ENCODE data around the gene HSH2D.

DNA sequence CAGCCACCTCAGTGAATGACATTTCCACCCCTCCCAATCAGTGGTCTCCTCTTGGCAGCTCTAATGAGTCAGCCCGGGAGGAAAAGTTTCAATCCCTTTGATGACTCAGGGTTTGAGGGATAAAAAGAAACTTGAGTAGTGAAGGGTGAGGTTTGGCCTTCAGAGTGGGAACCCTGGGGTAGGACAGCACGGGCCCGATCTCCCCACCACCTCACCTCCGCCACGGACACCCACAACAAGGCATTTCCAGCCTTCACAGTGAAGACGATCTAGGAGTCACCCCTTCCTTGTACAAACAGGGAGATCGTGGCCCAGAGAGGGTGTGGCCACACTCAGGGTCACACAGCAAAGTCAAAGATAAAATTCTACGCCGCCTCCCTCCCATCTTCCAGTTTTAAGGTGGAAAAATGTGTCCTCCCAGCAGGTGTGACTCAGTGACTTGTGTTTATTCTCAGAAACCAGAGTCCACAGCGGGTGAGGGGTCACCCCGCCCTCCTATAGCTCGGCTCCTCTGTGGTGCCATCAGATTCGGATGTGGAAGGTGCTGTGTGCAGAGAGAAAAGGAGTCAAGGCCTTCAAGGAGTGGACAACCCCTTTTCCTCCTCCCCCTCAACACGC is 17.6 kb downstream of the HSH2D start:
- TF ChIP-seq, protein P1, sequence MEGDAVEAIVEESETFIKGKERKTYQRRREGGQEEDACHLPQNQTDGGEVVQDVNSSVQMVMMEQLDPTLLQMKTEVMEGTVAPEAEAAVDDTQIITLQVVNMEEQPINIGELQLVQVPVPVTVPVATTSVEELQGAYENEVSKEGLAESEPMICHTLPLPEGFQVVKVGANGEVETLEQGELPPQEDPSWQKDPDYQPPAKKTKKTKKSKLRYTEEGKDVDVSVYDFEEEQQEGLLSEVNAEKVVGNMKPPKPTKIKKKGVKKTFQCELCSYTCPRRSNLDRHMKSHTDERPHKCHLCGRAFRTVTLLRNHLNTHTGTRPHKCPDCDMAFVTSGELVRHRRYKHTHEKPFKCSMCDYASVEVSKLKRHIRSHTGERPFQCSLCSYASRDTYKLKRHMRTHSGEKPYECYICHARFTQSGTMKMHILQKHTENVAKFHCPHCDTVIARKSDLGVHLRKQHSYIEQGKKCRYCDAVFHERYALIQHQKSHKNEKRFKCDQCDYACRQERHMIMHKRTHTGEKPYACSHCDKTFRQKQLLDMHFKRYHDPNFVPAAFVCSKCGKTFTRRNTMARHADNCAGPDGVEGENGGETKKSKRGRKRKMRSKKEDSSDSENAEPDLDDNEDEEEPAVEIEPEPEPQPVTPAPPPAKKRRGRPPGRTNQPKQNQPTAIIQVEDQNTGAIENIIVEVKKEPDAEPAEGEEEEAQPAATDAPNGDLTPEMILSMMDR (IDR thresholded peaks at IDR 0.05; ENCODE audit: low read depth, low read length), result no peak
- no peak for TF ChIP-seq EZH2phosphoT487 (IDR thresholded peaks at IDR 0.05; ENCODE audit: low read depth)

Data from OCI-LY3 (cell line).